Stimulated activated CD4-positive, alpha-beta T cell treated with anti-CD3 and anti-CD28 coated beads, Interleukin-12 subunit alpha, Interleukin-12 subunit beta, amount 100 ng/mL, for 24 hours (primary cell): ENCODE results near the gene PPP2R5C.

Source experiments
- DNase-seq, 2 experiments: peaks; one replicate each; pipeline ENCODE4 v3.0.0-alpha.2; 2020; ENCODE audit warnings: low read depth in 2 of 2

The PPP2R5C gene

DNA sequence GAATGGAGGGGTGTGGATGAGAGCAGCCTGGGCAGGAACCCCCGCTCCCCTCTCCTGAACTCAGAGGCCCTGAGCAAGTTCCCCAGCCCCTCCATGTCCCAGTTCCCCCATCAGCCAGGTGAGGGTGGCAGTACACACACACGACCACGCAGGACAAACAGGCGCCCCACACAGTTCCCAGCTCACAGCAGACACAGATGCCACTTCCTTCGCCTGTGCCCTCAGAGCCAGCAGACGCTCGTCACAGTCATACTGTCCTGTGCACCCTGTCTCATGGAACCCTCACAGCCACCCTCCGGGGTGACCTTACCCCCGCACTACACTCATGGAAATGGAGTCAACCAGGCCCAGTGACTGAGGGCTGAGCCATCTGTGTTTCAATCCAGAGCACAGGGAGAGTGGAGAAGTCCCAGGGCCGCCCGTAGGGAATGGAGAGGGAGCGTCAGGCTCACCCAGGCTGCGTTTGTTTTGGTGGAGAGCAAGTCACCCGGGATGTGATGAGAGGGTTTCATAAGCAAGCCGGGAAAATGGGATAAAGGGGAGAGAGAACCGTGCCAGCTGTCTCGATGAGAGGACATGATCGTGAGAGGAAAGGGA lies 155.4 kb downstream of the PPP2R5C start:
- DNase-seq, result no peak

- DNase-seq, result no peak
These were observed 156.0 kb downstream of the PPP2R5C start for GRCh38 chr14:101917413-101918017.

DNA sequence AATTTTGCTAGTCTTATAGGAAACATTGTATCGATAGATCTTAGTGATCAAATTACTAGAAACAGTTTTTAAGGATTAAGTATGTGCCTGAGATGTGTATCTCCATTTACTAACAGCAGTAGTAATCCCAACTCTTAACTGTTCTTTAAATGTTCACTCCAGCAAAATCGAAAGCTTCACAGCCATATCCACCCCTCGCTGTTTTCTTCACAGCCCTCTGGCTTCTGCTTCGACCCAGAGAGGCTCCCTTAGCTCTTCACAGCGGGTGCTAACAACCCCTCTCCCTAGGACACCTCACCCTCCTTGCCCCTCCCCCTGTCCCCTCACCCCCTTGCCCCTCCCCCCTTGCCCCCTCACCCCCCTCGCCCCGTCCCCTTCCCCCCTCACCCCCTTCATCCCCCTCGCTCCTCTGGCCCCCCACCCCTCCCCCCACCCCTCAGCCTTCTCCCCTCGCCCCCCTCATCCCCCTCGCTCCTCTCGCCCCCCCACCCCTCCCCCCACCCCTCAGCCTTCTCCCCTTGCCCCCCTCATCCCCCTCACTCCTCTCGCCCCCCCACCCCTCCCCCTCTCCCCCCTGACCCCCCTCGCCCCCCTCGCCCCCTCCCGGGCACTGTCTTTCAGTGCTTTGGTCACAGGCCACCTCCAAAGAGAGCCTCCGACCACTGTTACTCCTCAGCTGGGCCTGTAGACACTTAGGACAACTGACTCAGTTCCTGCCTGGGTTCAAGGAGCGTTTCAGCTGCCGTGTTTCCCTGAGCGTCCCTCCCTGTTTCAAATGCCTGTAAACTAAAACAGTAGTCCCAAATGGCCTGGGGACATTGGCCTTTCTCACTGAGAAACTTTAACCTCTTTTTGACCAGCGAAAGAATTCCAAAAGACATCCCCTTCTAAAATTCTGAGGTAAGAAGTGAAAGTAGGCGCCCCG lies 156.8 kb downstream of the PPP2R5C start:
- no peak for DNase-seq

DNA sequence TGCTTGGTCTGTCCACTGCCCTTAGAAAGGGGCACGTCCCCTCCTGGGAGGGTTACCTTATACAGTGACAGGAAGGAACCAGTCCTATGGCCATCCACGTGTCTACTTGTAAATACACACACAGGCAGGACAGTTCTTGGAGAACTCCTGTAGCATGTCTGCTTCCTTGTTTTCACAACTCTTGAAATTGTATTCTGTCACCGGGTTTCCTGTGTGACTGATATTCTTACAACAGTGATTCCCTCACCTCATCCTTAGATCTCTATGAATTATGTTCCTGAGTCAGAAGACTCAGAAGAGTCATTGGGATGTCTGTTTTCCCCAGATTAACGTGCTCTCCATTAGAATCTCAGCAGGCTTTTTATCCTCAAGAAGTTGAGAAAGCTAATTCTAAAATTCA lies 158.8 kb downstream of the PPP2R5C start:
- no peak for DNase-seq

- no peak for DNase-seq
These were observed 161.4 kb downstream of the PPP2R5C start for GRCh38 chr14:101922866-101923265.

DNA sequence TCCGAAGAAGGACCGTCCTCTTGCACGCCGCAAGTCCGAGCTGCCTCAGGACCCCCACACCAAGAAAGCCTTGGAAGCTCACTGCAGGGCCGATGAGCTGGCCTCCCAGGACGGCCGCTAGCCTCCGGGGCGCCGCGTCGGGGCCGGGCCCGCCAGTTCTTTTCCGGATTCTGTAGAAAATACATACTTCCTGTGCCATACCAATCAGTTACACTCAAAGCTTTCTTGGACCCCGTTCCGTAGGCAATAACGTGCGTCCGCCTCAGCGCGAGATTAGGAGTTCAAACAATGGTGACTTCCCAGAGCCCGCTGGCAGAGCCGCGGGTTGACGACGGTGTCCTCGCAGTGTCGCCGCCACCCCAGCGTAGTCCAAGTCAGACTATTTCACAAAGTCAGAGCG lies 163.6 kb downstream of the PPP2R5C start:
- DNase-seq, result no peak

- DNase-seq, result no peak
These were observed 164.6 kb downstream of the PPP2R5C start for GRCh38 chr14:101926085-101926484.

GRCh38 chr14:101926620-101927019 lies 165.1 kb downstream of the PPP2R5C start:
- no peak for DNase-seq

DNA sequence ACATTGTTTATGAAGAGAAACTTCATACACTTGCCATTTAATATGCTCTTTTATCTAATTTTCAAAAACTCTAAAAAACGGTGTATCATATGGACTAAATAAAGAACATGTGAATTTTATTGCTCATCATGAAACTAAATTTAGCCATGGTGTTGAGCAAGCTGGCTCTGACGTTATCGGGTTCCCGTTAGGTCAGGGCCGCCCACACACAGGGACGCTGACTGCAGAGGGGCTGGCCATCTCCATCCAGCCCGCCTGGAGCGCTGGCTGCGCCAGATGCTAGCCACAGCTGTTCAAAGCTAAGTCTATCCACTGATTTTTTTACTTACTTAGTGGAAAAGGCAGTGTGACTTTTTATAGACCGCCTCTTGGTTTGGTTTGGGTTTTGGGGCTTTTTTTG lies 166.3 kb downstream of the PPP2R5C start:
- DNase-seq, result no peak

- no peak for DNase-seq
These were observed 166.9 kb downstream of the PPP2R5C start for GRCh38 chr14:101928415-101928841.

DNA sequence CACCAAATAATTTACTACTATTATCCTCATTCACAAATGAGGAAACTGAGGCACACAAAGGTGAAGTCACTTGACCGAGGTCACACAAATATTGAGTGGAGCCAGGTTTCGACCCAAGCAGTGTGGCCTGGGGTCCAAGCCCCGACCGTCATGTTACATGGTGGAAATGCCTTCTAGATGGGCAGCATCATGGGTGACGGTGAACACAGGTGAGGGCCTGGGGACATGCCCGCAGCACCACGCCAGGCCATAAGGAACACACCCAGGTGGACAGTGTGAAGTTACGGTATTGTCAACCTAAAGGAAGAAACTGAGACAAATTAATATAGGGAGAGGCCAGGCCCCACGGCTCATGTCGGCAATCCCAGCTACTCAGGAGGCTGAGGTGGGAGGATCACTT lies 167.6 kb downstream of the PPP2R5C start:
- DNase-seq, result no peak

GRCh38 chr14:101929946-101930345 lies 168.4 kb downstream of the PPP2R5C start:
- no peak for DNase-seq

- DNase-seq, result no peak
These were observed 171.2 kb downstream of the PPP2R5C start for GRCh38 chr14:101932673-101933072.

DNA sequence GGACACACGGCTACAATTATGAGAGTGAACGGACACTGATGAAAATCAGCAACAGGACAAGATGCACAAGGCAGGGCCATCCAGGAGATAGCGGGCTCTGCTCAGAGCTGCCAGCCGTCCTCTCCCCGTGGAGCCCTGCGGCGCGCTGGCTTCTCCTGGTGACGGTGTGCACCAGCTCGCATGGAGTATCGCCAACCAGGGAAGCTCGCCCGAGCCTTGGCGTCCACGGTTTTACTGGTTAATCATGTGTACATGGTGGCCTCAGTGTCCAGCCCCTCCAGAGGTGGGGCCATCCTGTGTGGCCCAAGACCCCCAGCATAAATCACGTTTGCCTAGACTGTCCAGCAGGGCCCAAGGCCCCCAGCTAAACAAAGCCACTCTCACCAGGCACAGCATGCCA lies 171.7 kb downstream of the PPP2R5C start:
- DNase-seq, result no peak

GRCh38 chr14:101934601-101935150 lies 173.2 kb downstream of the PPP2R5C start:
- no peak for DNase-seq

DNA sequence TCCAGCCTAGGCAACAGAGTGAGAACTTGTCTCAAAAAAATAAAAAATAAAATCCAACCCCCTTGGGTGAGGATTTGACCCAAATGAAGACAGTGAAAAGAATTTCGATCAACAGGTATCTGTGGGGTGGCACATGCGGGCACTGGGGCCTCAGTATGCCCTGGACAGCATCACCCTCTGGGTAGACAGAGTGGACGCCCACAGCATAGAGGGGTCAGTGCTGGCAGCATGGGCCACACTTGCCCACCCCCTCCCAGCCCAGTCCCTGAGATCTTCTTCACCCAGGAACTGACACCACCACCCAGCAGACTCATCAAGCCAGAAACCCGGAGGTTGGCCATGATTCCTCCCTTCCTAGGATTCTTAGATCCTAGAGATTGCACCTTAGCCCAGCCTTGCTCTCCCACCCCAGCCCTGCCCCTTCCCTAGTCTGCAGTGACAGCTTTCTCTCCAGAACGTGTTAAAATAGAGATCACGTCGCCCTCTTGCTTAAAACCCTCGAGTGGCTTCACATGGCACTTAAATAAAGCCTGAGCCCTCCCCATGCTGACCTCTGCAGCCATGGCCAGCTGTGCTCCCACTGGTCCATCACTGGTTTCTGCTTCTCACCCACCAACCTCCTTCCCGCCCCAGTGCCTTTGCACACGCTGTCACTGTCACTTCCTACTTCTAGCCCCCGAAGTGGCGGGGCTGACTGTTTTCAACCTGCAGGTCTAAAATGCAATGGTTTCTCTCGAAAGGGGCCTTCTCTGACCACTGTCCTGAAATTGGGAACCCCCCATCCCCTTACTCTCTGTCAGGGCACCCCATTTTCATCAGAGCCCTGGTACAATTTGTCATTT lies 176.6 kb downstream of the PPP2R5C start:
- no peak for DNase-seq

- no peak for DNase-seq
These were observed 178.2 kb downstream of the PPP2R5C start for GRCh38 chr14:101939646-101940170.

DNA sequence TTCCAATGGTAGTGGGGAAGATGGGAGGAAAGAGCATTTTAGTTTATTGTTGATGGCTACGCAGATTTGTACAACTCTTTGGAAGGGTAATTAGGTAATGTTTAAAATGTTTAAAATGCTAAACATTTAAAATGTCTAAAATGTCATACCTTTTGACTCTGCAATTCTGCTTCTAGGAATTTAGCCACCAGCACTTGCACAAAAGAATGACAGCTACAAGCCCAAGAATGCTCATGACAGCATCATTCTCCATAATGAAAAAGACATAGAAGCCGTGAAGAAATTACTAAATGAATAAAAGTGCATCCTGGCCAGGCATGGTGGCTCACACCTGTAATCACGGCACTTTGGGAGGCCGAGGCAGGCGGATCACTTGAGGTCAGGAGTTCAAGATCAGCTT lies 182.9 kb downstream of the PPP2R5C start:
- no peak for DNase-seq

DNA sequence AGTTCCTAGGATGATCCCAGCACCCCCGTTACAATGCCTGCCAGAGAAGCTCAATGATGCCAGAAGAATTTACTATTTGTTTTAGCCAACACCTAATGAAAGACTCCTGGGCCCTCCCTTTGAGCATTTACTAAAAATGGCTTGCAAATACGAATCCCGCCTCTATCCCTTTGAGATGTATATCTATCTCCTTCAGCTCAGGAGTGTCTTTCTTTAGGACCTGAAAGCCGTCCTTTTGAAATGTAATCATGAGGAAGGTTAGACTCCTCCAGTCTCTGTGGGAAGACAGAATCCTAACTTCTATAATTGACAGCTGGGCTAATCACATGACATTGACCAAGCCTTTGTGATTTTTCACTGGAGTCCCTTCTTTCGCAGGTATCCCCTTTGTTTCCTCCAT lies 183.7 kb downstream of the PPP2R5C start:
- DNase-seq, result no peak

DNA sequence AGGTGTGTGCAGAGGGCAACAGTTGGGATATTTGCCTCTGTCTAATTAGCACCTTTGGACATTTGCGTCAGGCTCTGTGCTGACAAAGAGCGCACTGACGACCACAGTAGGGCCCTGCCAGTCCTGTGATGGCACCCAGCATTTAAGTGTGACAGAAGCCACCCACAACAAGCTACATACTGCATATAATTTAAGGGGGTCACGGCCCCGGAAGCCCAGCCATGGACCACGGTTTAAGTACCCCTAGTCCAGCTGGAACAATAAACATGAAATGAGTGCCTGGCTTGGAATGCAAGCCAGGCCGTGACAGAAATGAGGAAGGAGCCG lies 186.0 kb downstream of the PPP2R5C start:
- no peak for DNase-seq

DNA sequence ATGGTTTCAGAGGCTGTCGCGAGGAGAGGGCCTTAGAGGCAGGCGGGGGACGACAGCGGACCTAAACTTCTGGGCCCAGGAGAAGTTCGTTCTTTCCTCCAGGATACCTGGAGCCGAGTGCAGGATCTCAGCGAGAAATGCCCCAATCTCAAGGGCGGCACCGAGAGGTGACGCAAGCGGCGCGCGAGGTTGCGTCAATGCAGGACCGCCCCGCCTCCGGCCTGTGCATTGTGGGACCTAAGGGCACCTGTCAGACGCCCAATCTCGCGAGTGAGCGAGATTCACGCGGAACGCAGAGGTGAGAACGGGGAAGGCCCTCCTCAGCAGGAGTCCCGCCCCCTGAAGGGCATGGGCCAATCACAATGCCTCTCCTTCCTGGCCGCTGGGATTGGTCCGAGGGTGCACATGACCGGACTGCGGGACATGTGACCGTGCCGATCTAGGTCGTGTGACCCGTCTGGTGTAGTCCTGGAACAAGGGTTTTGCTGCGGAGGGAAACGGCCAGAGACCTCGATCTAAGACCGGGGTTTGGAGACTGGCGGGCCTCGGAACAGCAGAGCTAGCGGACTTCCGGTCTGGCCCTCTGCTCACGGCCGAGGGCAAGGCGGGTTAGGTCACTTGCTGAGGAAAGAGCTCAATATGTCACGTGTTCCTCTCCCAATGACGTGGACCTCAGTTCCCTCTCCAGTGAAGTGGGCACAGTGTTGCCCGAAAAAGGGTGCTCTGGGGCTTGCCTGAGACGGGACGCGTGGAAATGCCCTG lies 186.6 kb downstream of the PPP2R5C start:
- peak; percentile 98 to 100 for DNase-seq
